HG03457 (cell line): ENCODE data around the gene CKMT2.
"Not testable (repeated sequence)": the region's sequence is repeated elsewhere in the genome, so short reads cannot be mapped to it uniquely, and the experiment has no call there.

Source experiments
- ATAC-seq: cut with Tn5 transposase; IDR thresholded peaks from one replicate; pipeline ENCODE4 v1.9.1; 2021; ENCODE audit warnings: moderate number of reproducible peaks; ENCODE audit not compliant: unreplicated experiment

The CKMT2 gene

DNA sequence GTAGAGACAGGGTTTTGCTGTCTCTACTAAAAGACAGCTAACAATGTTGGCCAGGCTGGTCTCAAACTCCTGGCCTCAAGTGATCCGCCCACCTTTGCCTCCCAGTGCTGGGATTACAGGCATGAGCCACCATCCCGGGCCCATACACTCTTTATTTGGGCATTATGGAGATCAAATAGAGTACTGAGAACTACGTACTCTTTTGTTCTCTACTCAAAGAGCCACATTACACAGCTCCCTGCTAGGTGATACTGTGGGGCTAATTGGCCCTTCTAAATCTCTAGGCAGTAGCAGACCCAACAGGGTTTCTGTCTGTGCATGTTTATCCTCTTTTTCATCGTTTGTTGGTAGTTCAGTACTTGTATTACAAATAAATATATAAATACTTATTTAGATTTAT lies 16.1 kb downstream of the CKMT2 start:
- ATAC-seq: no peak

DNA sequence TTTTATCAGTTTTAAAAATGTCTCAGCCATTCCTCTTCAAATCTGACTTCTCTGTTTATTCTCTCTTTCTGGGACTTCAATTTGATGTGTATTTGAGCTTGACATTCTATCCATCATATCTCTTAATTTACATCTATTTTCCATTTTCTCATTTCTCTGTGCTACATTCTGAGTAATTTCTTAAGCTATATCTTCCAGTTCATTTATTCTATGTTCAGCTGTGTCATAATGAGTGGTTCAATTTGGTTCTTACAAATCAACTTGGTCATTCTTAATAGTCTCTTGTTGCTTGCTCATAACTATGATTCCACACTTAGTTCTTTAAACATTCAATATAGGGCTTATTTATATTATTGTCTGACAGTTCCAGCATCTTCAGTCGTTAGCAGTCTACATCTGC lies 16.9 kb downstream of the CKMT2 start:
- no peak for ATAC-seq

DNA sequence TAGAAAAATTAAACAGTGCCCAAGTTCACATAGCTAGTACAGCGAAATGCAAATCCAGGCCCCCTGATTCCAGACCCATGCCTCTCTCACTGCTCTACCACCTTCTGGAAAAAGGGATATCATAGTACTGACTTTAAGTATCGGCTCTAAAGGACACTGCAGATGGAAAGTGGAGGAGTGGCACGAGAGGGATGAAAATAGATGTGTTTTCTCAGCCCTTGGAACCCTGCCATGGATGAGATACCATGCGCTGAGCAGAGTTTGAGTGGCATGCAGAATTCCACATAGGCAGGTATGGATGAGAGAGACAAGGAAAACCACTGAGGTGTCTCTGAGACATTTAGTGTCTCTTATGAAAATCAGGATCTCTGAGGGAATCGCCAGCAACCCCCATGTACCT lies 18.8 kb downstream of the CKMT2 start:
- no peak for ATAC-seq

DNA sequence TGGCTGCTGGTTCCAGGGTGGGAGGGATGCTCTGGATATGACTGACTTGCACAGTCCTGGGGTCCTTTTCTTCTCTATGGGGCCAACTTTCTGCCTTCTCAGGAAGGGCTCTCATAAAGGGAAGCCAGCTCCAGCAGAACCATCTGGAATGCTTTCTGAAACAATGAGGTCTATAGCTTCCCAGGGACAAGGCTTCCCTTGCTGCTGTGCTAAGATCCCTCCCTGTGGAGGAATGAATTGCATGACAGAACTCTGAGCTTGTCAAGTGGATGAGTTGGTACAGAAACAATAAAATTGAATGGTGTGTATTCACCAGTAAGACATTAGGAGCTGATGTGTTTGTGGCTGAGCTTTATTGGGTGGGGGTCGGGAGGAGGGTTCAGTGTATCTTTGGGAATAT lies 19.8 kb downstream of the CKMT2 start:
- no peak for ATAC-seq

GRCh38 chr5:81253875-81254274 lies 20.8 kb downstream of the CKMT2 start:
- ATAC-seq: no peak

DNA sequence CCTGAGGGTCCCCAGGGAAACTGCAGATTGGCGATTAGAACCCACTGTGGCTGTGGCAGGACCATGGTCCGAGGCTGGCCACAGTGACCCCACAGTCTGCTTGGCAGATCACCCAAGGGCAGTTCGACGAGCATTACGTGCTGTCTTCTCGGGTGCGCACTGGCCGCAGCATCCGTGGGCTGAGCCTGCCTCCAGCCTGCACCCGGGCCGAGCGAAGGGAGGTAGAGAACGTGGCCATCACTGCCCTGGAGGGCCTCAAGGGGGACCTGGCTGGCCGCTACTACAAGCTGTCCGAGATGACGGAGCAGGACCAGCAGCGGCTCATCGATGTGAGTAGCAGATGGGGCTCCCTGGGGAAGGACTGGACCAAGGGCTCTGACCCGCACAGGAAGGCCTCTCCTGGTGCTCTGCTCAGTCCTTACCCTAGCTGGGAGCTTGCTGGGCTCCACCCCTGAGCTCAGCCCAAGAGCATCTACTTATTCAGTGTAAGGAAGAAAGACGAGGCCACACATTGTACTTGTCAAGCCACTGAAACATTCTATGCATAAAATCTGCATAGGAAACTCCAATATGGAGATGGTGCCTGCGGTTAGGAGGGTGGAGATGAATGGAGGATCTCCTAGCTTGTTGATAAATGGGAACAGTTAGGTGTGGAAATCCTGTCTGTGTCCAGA lies 21.9 kb downstream of the CKMT2 start:
- no peak for ATAC-seq

DNA sequence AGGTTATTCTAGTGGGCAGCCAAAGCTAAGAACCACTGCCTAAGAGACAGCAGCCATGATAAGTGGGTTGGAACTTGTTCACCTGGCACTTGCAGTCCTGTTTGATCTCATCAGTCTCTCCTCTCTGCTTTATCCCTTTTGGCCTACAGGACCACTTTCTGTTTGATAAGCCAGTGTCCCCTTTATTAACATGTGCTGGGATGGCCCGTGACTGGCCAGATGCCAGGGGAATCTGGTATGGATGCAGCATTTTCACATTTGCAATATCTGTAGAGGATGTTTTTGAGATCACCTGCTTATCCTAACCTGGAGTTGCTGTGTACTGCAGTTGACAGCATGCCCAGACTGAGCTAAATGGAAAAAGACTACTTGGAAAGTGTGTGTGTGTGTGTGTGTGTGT lies 23.6 kb downstream of the CKMT2 start:
- no peak for ATAC-seq

GRCh38 chr5:81262796-81263195 lies 29.7 kb downstream of the CKMT2 start:
- not testable (repeated sequence) for ATAC-seq

- ATAC-seq: no peak
Measured at GRCh38 chr5:81265101-81265500, 32.0 kb downstream of the CKMT2 start.

- no peak for ATAC-seq
Measured at GRCh38 chr5:81268521-81269196, 35.5 kb downstream of the CKMT2 start.

GRCh38 chr5:81269751-81270393 lies 36.8 kb downstream of the CKMT2 start:
- no peak for ATAC-seq

DNA sequence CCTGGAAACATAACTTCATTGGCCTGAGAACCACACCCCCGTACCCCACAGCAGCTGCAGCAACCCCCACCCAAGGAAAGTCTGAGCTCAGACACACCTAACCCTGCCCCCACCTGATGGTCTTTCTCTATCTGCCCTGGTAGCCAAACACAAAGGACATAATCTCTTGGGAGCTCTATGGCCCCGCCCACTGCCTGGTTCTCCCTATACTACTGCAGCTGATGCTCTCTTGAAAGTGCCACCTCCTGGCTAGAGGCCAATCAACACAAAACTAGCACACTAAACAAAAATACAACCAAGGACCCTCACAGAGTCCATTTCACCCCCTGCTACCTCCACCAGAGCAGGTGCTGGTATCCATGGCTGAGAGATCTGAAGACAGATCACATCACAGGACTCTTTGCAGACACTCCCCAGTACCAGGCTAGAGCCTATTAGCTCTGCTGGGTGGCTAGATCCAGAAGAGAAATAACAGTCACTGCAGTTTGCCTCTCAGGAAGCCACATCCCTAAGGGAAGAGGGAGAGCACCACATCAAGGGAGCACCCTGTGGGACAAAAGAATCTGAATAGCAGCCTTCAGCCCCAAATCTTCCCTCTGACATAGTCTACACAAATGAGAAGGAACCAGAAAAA lies 37.4 kb downstream of the CKMT2 start:
- ATAC-seq: not testable (repeated sequence)

DNA sequence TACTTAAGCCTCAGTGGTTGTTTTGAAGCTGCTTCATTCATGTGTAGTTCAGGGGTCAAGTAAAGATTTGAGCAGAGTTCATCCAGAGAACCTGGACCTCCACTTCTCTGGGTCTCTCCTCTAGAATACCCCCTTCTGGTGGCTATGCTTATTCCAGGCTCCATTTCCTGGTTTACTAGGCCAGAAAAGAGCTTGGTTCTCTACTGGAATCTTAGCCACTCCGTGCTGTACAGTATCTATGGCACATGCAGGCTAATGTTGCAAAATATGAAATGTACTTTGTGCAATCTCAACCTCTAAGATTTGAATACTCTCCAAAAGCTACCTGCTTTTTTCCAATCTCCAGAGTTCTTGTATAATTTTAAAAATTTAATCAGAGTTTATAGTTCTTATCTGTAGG lies 50.9 kb downstream of the CKMT2 start:
- ATAC-seq: no peak

DNA sequence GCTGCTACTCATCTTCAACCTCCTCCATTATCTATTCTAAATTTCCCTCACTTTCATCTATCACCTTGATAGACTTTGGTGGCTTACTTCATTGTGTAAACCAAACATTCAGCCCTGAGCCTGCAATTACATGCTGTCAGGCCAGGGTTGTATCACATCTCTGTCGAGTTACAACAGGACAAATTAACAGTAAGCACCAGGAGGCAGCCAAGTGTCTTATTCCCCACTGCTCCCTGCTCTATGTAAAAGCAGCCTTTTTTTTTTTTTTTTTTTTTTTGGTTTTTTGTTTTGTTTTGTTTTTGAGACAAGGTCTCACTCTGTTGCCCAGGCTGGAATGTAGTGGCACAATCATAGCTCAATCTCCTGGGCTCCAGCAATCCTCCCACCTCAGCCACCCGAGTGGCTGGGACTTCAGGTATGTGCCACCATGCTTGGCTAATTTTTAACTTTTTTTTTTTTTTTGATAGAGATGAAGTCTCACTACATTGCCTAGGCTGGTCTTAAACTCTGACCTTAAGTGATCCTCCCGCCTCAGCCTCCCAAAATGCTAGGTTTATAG lies 53.0 kb downstream of the CKMT2 start:
- no peak for ATAC-seq

DNA sequence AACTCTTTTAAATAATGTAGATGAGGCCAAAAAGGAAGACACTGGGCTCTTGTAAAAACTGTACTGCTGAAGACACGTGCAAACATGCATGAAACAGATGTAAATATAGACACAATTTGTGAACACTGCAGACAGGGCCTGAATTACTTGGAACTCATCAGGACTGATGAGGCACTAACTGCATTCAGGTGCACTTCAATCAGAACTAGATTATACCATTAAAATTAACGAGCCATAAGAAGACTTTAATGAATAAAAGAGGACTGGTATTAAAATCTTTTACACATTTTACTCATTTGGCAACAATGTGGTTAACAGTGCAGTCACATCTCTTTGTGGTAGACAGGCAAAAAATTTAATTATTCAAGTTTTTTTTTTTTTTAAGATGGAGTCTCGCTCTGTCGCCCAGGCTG lies 54.9 kb downstream of the CKMT2 start:
- no peak for ATAC-seq

DNA sequence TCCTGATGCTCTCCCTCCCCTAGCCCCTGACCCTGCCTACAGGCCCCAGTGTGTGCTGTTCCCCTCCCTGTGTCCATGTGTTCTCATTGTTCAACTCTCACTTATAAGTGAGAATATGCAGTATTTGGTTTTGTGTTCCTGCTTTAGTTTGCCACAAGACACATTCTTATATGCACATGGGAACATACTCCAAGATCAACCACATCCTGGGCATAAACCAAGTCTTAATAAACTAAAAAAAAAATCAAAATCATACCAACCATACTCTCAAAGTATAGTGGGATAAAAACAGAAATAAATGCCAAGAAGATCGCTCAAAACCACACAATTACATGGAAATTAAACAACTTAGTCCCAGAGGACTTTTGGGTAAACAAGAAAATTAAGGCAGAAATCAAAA lies 57.0 kb downstream of the CKMT2 start:
- no peak for ATAC-seq

DNA sequence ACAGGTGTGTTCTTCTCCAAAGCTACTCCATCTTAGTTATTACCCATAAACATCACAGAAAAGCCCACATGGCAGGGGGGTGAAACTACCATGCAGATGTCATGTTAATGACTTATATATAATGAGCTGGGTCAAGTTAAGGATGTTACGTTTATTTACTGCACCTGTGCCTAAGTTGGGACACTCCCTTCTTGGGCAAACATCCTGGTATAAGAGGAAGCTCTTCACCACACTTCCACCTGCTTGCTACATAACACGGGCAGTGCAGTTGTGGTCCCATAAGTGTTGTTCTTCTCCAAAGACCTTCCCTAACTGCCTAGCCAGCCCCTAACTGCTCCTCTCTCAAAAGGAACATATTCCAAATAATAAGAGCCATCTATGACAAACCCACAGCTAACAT lies 59.0 kb downstream of the CKMT2 start:
- no peak for ATAC-seq

DNA sequence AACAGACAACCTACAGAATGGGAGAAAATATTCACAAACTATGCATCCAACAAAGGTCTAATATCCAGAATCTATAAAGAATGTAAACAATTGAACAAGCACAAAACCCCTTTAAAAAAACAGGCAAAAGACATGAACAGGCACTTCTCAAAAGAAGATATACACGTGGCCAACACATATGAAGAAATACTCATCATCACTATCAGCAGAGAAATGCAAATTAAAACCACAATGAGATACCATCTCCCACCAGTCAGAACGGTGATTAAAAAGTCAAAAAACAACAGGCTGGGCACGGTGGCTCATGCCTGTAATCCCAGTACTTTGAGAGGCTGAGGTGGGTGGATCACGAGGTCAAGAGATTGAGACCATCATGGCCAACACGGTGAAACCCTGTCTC lies 60.9 kb downstream of the CKMT2 start:
- not testable (repeated sequence) for ATAC-seq

- no peak for ATAC-seq
Measured at GRCh38 chr5:81297531-81297930, 64.4 kb downstream of the CKMT2 start.

GRCh38 chr5:81300921-81301270 lies 67.8 kb downstream of the CKMT2 start:
- no peak for ATAC-seq

- peak; percentile 96 for ATAC-seq
Measured at GRCh38 chr5:81301271-81302015, 68.3 kb downstream of the CKMT2 start, which contains the start of gene ZCCHC9. Gene ZCCHC9, plus strand, starts transcription at chr5:81301587. Its CDS starts 3,171 bp downstream, at chr5:81304758.
